Measurements from ENCODE around the gene NTF4.
"Not testable (repeated sequence)": the region's sequence is repeated elsewhere in the genome, so short reads cannot be mapped to it uniquely, and the experiment has no call there.

Gene NTF4

GRCh38 chr19:49056902-49057596, 7.6 kb downstream of the NTF4 start:
- not testable (repeated sequence) for DNase-seq (ENCODE audit: low read depth)

GRCh38 chr19:49056101-49056901, 8.3 kb downstream of the NTF4 start:
- no peak for DNase-seq (ENCODE audit: low read depth)

- DNase-seq (ENCODE audit: low read depth) = peak; percentile 21
Measured at GRCh38 chr19:49050376-49051033, 14.1 kb downstream of the NTF4 start.

DNA sequence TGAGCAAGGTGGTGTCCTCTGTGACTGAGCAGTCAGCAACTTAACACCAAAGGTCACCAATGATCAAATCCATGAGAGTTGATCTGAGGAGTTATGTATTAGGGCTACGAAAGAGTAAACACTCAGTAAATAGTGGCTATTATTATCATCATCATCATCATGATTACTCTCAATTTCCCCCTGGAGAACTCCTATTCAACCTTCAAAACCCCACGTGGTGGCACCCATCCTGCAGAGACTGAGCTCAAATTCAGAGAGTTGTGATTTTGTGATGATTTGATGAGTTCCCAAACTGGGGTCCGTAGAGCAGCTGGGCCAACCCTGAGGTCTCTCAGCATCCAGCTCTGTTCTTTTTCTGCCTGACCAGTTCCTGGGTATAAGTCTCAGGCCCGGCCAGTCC, 14.8 kb downstream of the NTF4 start:
- not testable (repeated sequence) for DNase-seq (ENCODE audit: low read depth)

DNA sequence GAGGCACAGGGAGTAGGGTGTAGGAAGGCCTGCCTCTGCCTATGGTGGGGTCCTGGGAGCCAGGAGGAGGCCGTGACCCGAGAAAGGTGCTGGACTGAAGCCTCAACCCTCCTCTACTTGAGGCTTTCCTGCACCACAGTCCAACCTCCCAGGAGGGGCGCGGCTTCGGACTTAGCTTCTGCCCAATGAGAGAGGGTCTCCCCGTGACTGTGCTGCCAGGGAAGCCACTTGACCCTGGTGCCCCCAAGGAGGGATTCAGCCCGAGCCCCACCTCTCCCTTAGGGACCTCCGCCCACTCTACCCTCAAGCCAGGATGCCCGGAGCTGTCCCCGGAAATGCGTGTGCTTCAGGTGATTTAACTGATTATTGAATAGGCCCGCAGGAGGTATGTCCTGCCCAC, 15.6 kb downstream of the NTF4 start, which contains the start of gene CGB8:
Gene CGB8, minus strand, starts transcription at position 101 of the 400 bp plus-strand sequence. CDS start 372 bp downstream, outside the sequence.
- not testable (repeated sequence) for DNase-seq (ENCODE audit: low read depth)

GRCh38 chr19:49043548-49043947, 21.1 kb downstream of the NTF4 start, which contains the start of gene CGB5:
TSS of gene CGB5 (plus strand) at chr19:49043848. CDS start at chr19:49044210, 362 bp downstream.
- not testable (repeated sequence) for DNase-seq (ENCODE audit: low read depth)

GRCh38 chr19:49042666-49043065, 22.0 kb downstream of the NTF4 start:
- DNase-seq (ENCODE audit: low read depth) = not testable (repeated sequence)

GRCh38 chr19:49042177-49042576, 22.4 kb downstream of the NTF4 start:
- no peak for DNase-seq (ENCODE audit: low read depth)

DNA sequence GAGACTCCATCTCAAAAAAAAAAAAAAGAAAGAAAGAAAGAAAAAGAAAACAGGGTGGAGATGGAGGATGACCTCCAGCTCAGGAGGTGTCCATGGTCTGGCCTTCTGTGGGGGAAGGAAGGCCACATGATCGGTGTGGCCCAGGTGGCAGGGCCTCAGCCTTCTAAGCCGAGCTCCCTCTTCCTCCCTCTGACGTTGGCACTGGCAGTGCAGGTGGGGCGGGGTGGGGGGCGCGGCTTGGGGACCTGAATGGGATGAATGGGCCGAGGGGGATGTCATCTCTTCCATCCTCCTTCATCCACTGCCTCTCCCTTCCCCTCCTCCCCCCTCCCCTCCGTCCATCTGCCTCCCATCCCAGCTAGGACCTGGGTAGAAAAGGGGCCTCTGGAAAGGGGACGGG, 24.9 kb downstream of the NTF4 start:
- DNase-seq (ENCODE audit: low read depth) = not testable (repeated sequence)

DNA sequence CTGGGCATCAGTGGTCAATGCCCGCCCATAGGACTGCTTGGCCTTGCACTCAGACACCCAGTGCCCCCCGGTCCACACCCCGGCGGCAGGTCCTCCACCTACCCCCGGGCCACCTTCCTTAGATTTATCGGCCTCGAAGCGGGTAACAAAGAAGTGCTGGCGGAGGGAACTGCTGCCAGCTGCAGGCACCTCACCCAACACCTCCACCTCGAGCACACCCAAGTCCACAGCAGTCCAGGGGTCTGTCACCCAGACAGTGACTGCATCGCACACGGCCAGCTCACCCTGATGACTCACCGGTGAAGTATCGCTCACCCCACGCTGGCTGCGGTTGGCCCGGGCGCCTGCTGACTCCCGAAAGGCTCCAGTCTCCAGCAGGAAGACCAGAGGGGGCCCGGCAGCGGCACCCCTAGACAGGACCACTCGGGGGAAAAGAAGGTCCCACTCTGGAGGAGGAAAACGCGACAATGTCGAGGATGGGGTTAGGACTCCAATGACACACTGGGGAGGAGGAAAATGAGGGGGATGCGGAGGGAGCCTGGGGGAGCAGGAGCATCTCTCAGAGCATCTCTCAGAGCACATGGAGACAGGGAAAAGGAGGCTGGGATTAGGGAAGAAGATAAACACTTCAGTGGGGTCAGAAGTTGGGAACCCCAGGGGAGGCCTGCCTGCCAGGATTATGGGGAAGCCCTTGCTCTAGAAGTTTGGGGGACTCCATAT, 25.9 kb downstream of the NTF4 start:
- DNase-seq (ENCODE audit: low read depth) = not testable (repeated sequence)

DNA sequence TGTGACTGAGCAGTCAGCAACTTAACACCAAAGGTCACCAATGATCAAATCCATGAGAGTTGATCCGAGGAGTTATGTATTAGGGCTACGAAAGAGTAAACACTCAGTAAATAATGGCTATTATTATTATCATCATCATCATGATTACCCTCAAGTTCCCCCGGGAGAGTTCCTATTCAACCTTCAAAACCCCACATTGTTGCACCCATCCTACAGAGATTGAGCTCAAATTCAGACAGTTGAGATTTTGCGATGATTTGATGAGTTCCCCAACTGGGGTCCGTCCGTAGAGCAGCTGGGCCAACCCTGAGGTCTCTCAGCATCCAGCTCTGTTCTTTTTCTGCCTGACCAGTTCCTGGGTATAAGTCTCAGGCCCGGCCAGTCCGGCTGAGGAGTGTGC, 26.5 kb downstream of the NTF4 start:
- DNase-seq (ENCODE audit: low read depth) = not testable (repeated sequence)

DNA sequence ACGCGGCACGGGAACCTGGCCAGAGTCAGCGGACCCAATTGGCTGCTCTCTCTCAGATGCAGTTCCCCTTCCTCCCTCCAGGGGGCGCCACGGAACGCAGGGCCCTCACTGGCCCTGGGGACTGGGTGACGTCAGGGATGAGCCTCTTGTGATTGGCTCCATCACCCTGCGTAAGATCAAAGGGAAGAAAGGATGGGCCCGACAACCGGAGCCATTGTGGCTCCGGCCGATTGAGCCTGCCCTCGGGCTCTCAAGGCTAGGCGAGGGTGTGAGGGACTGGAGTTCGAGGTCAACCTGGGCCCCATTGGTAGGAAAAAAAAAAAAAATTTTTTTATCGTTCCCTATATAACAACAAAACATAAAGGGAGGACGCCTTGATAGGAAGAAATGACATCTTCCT, 27.8 kb downstream of the NTF4 start, which contains the start of gene CGB1:
Gene CGB1, minus strand, starts transcription at position 81 of the 400 bp plus-strand sequence. CDS start 184 bp downstream, outside the sequence.
- not testable (repeated sequence) for DNase-seq (ENCODE audit: low read depth)

GRCh38 chr19:49031642-49032301, 32.8 kb downstream of the NTF4 start, which contains the start of gene CGB2:
TSS of gene CGB2 (plus strand) at chr19:49031890. CDS start at chr19:49032096, 206 bp downstream.
- not testable (repeated sequence) for DNase-seq (ENCODE audit: low read depth)

GRCh38 chr19:49030323-49030722, 34.3 kb downstream of the NTF4 start:
- DNase-seq (ENCODE audit: low read depth) = not testable (repeated sequence)

GRCh38 chr19:49029749-49030148, 34.9 kb downstream of the NTF4 start:
- not testable (repeated sequence) for DNase-seq (ENCODE audit: low read depth)

DNA sequence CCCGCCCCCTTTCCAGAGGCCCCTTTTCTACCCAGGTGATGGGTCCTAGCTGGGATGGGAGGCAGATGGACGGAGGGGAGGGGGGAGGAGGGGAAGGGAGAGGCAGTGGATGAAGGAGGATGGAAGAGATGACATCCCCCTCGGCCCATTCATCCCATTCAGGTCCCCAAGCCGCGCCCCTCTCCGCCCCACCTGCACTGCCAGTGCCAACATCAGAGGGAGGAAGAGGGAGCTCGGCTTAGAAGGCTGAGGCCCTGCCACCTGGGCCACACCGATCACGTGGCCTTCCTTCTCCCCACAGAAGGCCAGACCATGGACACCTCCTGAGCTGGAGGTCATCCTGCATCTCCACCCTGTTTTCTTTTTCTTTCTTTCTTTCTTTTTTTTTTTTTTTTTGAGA, 35.9 kb downstream of the NTF4 start:
- DNase-seq (ENCODE audit: low read depth) = not testable (repeated sequence)

GRCh38 chr19:49025599-49025998, 39.0 kb downstream of the NTF4 start:
- not testable (repeated sequence) for DNase-seq (ENCODE audit: low read depth)

DNA sequence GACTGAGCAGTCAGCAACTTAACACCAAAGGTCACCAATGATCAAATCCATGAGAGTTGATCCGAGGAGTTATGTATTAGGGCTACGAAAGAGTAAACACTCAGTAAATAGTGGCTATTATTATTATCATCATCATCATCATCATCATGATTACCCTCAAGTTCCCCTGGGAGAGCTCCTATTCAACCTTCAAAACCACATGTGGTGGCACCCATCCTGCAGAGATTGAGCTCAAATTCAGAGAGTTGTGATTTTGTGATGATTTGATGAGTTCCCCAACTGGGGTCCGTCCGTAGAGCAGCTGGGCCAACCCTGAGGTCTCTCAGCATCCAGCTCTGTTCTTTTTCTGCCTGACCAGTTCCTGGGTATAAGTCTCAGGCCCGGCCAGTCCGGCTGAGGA, 39.5 kb downstream of the NTF4 start:
- DNase-seq (ENCODE audit: low read depth) = not testable (repeated sequence)

DNA sequence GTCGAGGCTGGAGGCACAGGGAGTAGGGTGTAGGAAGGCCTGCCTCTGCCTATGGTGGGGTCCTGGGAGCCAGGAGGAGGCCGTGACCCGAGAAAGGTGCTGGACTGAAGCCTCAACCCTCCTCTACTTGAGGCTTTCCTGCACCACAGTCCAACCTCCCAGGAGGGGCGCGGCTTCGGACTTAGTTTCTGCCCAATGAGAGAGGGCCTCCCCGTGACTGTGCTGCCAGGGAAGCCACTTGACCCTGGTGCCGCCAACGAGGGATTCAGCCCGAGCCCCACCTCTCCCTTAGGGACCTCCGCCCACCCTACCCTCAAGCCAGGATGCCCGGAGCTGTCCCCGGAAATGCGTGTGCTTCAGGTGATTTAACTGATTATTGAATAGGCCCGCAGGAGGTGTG, 40.4 kb downstream of the NTF4 start, which contains the start of gene CGB3:
Gene CGB3, minus strand, starts transcription at position 101 of the 400 bp plus-strand sequence. CDS start 362 bp downstream, outside the sequence.
- not testable (repeated sequence) for DNase-seq (ENCODE audit: low read depth)

DNA sequence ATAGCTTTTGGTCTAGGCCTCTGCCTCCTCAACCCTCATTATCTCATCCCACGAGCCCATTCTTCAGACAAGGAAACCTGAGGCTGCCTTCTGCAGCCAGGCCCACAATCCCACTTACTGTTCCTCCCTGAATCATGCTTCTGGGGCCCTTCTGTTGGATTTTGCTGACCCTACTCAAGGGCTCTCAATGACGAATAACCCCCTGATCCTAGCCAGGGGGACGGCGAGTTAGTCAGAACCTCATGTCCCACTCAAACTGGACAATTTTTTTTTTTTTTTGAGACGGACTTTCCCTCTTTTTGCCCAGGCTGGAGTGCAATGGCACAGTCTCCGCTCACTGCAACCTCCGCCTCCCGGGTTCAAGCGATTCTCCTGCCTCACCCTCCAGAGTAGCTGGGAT, 42.5 kb downstream of the NTF4 start:
- no peak for DNase-seq (ENCODE audit: low read depth)
